Measurements from ENCODE around the gene BTNL3.
"Not testable (repeated sequence)": the region's sequence is repeated elsewhere in the genome, so short reads cannot be mapped to it uniquely, and the experiment has no call there.

The BTNL3 gene

DNA sequence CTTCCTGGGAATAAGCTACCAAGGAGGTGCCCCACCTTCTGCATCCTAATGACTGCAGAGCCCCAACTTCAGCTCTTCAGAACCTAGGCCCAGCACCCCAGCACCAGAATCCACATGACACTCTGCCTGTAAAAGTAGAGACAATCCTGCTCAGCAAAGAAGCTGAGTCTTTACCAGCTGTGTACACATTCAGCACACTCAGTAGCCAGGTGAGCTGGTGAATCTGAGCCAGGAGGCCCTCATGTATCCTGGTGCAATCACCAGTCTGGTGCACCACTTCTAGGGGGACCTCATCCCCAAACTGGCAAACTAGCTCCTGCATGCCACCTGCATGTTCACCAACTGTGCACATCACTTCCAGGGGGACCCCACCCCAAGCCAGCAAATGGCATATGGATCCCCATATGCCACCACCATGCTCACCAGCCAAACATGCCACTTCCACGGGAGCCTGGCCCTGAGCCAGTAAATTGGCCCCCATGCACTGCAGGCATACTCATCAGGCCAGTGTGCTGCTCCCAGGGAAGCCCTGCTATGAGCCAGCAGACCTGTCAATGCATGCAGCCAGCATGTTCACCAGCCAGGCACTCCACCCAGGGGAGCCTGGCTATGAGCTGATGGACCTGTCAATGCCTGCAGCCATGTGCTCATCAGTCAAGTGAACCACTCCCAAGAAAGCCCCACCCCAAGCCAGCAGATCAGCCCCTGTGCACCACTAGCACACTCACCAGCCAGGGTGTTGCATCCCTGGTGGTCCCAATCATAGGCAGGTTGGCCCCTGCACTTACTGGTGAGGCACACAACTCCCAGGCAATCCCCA lies 35.8 kb downstream of the BTNL3 start:
- DNase-seq = no peak

GRCh38 chr5:181027452-181028031 lies 38.9 kb downstream of the BTNL3 start:
- DNase-seq = no peak

- DNase-seq = no peak
Observed at GRCh38 chr5:181028032-181028819, 39.6 kb downstream of the BTNL3 start.

DNA sequence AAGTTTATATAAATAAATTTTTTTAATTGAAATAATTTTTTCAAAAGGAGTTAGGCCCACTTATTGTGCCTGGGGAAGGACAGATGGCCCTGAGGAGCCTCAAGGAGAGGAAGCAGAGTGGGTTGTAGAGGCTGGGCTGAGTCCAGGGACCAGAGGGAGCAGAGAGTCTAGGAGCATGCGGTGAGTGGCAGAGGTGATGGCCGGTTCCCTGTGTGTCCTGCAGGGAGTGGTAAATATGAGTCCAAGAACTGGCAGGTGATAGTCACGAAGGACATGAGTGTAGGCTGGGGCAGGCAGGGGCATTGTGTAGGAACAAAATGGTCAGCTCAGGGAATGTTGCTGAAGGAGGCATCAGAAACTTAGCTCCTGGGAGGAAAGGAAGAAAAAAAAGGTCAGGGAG lies 43.1 kb downstream of the BTNL3 start:
- no peak for DNase-seq

DNA sequence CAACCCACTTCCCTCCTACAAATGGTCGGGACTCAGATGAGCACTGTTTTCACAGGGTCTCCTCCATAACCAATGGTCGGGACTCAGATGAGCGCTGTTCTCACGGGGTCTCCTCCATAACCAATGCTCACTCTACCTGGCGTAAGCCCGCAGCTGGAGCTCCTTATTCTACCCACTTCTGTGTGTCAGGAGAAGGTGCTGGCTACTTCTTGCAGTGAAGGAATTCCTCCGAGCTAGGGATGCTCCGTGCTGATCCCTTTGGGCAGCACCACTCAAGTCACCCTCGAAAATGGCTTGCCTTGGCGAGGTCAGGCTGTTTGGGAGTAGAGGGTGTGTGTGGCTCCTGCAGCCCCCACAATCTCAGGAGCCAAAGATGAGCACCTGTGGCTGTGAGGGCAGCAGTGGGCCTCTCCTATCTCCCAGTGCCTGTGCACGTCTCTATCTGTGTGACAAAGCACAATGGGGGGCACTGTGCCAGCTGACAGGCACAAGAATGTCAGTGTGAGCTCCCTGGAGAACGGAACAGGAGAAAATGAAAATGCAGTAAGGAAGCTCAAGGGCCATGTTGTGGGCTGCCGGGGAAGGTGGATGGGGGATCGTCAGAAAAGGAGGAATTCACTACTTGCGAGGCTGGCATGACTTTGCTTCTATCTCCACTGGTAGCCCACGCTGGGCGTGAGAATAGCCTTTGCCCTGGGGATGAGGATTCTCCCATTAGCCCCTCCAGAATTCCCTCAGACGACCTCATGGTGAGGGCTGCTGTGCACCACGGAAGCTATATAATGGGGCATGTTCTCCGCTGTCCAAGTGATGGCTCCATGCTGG lies 47.6 kb downstream of the BTNL3 start:
- no peak for DNase-seq

DNA sequence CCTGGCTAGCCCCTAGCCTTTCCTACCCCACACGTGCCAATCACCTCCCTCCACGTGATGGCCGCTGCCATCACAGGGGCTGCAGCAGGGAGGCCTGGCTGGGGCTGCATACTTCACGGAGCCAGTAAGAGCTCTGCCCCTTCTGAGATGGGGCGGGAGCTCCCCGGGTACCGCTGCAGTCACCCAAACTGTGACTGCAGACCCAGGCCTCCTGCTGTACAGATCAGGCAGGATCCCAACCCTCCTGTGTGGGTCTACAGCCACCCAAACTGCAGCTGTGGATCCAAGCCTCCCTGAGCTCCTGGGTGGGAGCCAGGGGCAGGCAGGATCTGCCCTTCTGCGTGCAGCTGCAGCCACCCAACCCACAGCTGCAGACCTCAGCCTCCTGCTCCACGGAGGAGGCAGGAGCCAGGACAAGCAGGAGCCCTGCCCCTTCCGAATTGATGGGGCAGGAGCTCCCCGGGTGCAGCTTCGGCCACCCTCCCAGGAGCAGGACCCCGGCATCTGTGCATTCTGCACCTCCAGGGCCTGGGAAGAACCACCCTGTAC lies 48.2 kb downstream of the BTNL3 start:
- no peak for DNase-seq

DNA sequence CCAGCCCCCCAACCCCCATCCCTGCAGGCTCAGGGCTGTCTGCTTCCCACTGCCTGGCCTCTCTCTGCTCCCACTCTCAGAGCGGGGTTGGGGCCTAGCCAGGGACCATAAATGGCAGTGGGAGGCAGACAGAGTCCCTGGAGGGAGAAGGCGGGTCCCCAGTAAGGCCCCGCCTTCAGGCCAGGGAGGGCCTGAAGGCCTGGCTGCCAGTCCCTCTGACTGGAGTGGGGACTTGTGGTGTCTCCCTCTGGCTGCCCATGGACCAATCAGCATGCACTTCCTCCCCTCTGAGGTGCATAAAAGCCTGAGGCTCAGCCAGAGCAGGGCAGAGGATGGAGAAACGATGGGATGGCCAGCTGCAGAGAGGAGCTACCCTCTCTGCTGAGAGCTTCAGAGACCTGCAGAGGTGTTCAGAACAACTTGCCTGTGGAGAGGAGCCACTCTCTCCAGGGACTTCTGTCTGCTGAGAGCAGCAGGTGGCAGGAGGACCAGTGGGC lies 48.8 kb downstream of the BTNL3 start:
- DNase-seq = no peak

GRCh38 chr5:181039471-181039870 lies 50.8 kb downstream of the BTNL3 start:
- DNase-seq = no peak

GRCh38 chr5:181039931-181040630 lies 51.4 kb downstream of the BTNL3 start, which contains the start of gene BTNL9:
Gene BTNL9 (plus strand): TSS chr5:181040266. CDS start chr5:181045490, 5,224 bp downstream.
- DNase-seq = no peak

DNA sequence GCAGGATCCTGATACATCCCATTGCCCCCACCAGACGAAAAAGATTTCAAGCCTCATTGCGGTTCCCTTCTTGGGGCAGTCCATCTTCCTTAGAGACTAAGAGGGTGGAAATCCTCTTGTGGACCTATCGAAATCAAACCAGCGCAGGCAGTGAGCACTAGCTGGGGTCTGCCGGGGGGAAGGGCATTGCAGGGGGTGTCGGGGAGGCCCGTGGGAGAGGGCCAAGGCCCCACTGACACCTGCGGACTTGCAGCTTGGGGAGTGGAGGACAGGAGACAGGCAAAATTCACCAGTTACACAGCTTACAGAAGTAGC lies 51.9 kb downstream of the BTNL3 start:
- no peak for DNase-seq

- DNase-seq = no peak
Observed at GRCh38 chr5:181041043-181041442, 52.4 kb downstream of the BTNL3 start.

GRCh38 chr5:181042036-181042713 lies 53.5 kb downstream of the BTNL3 start:
- DNase-seq = no peak

DNA sequence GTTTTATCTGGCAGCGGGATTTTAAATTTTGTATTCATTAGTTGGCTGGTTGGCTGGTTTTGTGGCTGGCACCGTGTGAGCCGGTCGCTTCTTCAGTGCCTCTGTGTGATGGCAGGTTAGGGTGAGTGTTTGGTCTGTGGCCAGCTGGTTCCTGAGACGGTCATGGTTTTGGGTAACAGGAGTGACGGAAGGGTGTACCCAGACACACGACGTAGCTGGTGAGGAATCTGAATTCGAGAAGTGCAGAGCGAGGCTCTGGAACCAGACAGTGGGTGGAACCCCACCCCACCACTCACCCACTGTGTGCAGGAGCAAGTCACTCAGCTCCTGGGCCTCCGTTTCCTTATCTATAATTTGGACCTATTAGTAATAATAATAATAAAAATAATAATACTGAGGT lies 54.1 kb downstream of the BTNL3 start:
- DNase-seq = no peak

DNA sequence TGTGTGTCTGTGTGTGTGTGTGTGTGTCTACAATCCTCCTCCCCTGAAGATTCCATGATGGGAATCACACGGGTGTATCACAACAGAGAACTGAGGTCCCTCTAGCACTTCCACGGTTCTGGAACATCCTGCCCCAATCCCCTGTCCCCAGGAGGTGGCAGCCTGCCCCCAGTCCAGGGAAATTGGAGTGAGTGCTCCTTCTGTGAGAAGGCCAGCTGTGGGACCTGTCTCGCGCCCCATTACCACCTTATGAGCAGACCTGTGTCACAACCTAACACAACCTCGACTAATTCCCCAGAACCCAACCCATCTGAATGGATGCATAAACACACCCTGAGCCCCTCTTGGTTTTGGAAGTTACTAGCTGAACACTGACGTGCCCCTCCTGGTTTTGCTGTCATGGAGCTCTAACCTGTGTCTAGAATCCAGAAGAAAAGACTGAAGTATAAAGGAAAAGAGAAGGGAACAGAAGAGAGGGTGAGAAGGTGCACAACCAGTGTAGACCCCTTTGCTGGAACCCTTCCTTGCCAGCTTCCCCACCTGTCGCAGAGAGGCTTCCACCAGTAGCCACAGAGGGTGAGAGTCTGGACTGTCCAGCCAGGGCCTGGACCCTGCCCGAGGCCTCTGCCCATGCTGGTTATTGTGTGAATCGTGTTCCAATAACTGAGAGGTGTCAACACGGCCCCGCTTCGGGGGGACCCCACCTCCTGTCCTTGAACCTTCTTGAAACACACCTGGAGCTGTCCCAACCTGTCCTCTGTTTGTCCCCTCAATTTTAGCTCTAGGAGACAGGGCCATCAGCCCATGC lies 54.8 kb downstream of the BTNL3 start:
- no peak for DNase-seq

DNA sequence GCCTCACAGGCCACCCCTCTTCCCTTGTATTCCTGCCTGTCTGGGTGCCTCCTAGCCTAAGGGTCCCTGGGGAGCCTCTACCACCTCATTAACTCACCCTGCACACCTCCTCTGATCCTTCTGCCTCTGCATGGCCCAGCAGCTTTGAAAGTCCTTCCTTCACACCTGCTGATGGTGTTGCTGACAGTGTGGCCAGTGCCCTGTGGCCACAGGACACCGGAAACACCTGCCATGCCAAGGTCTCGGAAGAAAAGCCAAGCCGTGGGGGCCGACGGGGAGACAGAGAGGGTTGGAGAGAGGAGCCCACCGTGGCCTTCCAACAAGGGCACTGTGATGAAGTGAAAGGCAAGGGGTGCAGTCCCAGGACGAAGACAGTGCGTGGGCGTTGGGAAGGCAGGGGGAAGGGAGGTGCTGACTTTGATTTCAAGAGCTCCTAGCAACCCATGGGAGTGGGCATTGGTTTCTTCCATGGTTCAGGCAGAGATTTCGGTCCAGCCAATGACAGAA lies 55.5 kb downstream of the BTNL3 start:
- no peak for DNase-seq

- DNase-seq = no peak
Observed at GRCh38 chr5:181044662-181045305, 56.1 kb downstream of the BTNL3 start.

GRCh38 chr5:181045316-181045715 lies 56.7 kb downstream of the BTNL3 start:
- no peak for DNase-seq

- DNase-seq = not testable (repeated sequence)
Observed at GRCh38 chr5:181045857-181046256, 57.2 kb downstream of the BTNL3 start.

- DNase-seq = no peak
Observed at GRCh38 chr5:181047288-181047687, 58.6 kb downstream of the BTNL3 start.

- no peak for DNase-seq
Observed at GRCh38 chr5:181047921-181048320, 59.3 kb downstream of the BTNL3 start.

All from hematopoietic multipotent progenitor cell treated with erythropoietin and hydrocortisone succinate and interleukin-3 and kit ligand, for 6 days (in vitro differentiated cells).